Upper lobe of left lung (tissue), 4 donors: ENCODE measurements around the gene GALNS.
"Not testable (repeated sequence)": the region's sequence is repeated elsewhere in the genome, so short reads cannot be mapped to it uniquely, and the experiment has no call there.

Experiments used
- CTCF ChIP-seq, 6 experiments: fragments of 450-650 bp in 4 of 6; fragments of 200-600 bp in 2 of 6; sonication (generic) in 2 of 6; IDR thresholded peaks; one replicate each; pipeline ENCODE4 v1.5.1; 2016 to 2019; ENCODE audit warnings: antibody characterized with exemption in 6 of 6
- POLR2A ChIP-seq, 4 donors: fragments of 450-650 bp; IDR thresholded peaks; one replicate each; pipeline ENCODE4 v1.5.1; 2016 to 2017; ENCODE audit warnings: antibody characterized with exemption in 4 of 4, mild to moderate bottlenecking in 2 of 4
- POLR2AphosphoS5 ChIP-seq, 2 donors: sonication (generic); formaldehyde crosslinking; IDR thresholded peaks; one replicate each; pipeline ENCODE4 v1.5.1; 2017; ENCODE audit warnings: antibody characterized with exemption in 2 of 2

GRCh38 chr16:88771781-88772180 lies 85.0 kb downstream of the GALNS start:
- TF ChIP-seq CTCF, POLR2A, POLR2AphosphoS5 (IDR thresholded peaks at IDR 0.05): not testable (repeated sequence)
